Mucosa of descending colon (tissue), 3 donors: ENCODE data around the gene IGSF9B. TPM values are rescaled to one million over a fixed set of nuclear protein-coding genes. Genes with fewer than 3 reads are reported as not detected.

Source experiments
- ATAC-seq: fragments of 200-7000 bp; cut with Tn5 transposase; one replicate; pipeline ENCODE4 v1.9.1; 2020; ENCODE audit warnings: mild to moderate bottlenecking, moderate library complexity
- DNase-seq, 3 donors: peaks; one replicate each; pipeline ENCODE4 v3.0.0-alpha.2; 2020
- H3K36me3 ChIP-seq: fragments of 200-600 bp; one replicate; pipeline ENCODE4 v1.8.0; 2021; ENCODE audit warnings: low read depth, mild to moderate bottlenecking
- H3K4me1 ChIP-seq: fragments of 200-600 bp; one replicate; pipeline ENCODE4 v1.8.0; 2021; ENCODE audit warnings: low read depth, mild to moderate bottlenecking
- H3K4me3 ChIP-seq: fragments of 200-600 bp; one replicate; pipeline ENCODE4 v1.8.0; 2021; ENCODE audit warnings: mild to moderate bottlenecking
- H3K9me3 ChIP-seq: fragments of 200-600 bp; one replicate; pipeline ENCODE4 v1.8.0; 2021; ENCODE audit warnings: mild to moderate bottlenecking
- intact Hi-C, 2 donors: fragments of 100-400 bp; cut with DNase I in 1 of 2; cut with micrococcal nuclease in 1 of 2; formaldehyde crosslinking; loops; one replicate each; pipeline versions ENCODE4 v1.11.0 to v1.11.1; 2022; cut with DNase I, micrococcal nuclease
- total RNA-seq, 3 donors: library from RNA; stranded (reverse); fragmentation: NEBNext Ultra II Directional in 2 of 3; extraction: Animal tissue kit (Norgen Biotek cat#: 25700) in 2 of 3; gene quantifications; one replicate each; pipeline versions ENCODE4 v1.2.1 to v1.2.4, GENCODE V29; 2021 to 2023
- TF ChIP-seq, protein P1 (sequence below): fragments of 200-600 bp; IDR thresholded peaks from one replicate; pipeline ENCODE4 v1.8.0; 2022; ENCODE audit warnings: antibody characterized with exemption, mild to moderate bottlenecking
- donor health status: DM: no; HTN: no; CAD: no; lungs with moderate emphysema.
- donor health status: DM: no; HTN: no; CAD: no.
- donor health status: DM: no; HTN: yes; CAD: no.

IGSF9B gene
- total RNA-seq, 3 donors from 2014 or later, result 5.2 to 42.6 (median 5.8) TPM

DNA sequence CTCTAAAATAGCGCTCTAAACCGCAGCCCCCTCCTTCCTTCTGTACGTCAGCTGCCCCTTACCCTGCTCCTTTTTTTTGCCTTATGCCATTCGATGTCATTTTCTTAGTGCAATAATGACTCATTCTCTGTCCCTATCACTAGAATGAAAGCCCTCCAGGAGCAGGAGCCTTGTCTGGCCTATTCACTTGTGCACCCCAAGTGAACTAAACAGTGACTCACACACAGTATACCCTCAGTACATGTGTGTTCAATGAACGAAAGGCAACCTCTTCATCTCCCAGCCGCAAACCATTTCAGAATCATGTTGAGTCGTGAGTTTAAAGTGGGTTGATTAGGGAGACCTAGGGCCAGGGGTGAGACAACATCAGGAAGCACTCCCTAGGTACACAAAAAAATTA lies 60.7 kb downstream of the IGSF9B start:
- Histone ChIP-seq H3K36me3 (no peaks in the 10 kb centered on the region), H3K4me1 (no peaks in the 10 kb centered on the region), H3K9me3 (no peaks in the 10 kb centered on the region), H3K4me3 (no peak overlapping the region)
- DNase-seq (no peak), ATAC-seq (no peak)
- intact Hi-C loops, result no loop called here
- TF ChIP-seq, protein P1, sequence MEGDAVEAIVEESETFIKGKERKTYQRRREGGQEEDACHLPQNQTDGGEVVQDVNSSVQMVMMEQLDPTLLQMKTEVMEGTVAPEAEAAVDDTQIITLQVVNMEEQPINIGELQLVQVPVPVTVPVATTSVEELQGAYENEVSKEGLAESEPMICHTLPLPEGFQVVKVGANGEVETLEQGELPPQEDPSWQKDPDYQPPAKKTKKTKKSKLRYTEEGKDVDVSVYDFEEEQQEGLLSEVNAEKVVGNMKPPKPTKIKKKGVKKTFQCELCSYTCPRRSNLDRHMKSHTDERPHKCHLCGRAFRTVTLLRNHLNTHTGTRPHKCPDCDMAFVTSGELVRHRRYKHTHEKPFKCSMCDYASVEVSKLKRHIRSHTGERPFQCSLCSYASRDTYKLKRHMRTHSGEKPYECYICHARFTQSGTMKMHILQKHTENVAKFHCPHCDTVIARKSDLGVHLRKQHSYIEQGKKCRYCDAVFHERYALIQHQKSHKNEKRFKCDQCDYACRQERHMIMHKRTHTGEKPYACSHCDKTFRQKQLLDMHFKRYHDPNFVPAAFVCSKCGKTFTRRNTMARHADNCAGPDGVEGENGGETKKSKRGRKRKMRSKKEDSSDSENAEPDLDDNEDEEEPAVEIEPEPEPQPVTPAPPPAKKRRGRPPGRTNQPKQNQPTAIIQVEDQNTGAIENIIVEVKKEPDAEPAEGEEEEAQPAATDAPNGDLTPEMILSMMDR, result no peak

DNA sequence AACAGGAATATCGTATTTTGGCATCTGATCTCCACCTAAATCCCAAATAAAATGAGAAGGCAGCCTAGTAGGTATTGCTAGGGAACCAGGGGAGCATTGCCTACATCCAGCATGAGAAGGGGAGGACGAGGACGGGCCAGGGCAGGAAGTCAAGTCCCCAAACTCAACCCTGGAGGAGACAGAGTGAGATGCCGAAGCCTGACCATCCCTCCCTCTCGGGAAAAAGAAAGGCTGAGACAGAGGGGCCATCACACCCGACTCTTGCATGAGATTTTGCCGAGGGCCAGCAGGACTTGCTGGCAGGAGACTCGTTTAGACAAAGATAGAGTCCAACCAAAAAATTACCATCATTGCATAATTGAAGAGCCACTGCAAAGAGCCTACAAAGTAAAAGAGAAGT lies 61.2 kb downstream of the IGSF9B start:
- intact Hi-C loops, result no loop called here
- ATAC-seq (no peak), DNase-seq (no peak)
- Histone ChIP-seq H3K4me1 (no peaks in the 10 kb centered on the region), H3K36me3 (no peaks in the 10 kb centered on the region), H3K4me3 (no peak overlapping the region), H3K9me3 (no peaks in the 10 kb centered on the region)
- TF ChIP-seq, protein P1, result no peak

DNA sequence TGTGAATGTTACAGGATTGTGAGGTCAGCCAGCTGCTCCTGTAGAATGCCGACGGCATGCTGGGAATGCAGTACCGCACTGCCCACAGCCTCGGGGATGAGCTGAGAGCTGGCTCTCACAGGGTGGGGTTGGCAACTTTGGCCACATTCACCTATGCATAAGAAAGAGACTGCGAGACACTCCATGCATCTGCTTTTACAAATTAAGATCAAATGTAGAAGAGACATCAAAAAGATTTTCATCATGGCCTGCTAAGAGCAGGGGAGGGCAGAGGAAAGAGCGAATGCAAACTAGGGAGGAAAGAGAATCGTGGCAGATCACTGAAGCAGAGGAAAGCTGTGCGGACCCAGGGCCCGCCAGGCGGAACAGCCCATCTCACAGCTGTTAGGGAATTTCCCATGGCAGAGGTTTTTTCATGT lies 61.7 kb downstream of the IGSF9B start:
- ATAC-seq, result no peak
- no peak for DNase-seq
- intact Hi-C loops, result no loop called here

DNA sequence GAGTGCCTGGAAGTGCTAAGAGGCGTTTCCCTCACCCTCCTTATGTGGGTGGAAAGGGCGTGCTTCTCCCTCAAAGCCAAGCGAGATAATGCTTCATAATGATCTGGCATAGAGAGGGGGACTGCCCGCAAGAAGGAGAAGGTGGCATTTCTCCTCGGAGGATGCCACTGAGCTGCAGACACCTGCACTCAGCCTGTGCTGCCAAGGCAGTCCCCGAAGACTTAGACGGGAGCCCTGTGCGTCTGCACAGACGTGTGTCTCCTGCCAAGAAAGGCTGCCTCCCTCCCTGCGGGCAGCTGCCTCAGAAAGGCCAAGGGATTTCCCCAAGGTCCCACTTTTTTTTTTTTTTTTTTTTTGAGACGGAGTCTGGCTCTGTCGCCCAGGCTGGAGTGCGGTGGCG lies 63.4 kb downstream of the IGSF9B start:
- ATAC-seq, result peak; percentile 19

More for the DNA sequence above, 61.7 kb downstream of the IGSF9B start:
- no peak overlapping the region for H3K4me3 ChIP-seq
- TF ChIP-seq, protein P1, result no peak
- no peaks in the 10 kb centered on the region for H3K4me1 ChIP-seq
- H3K36me3 ChIP-seq, result no peaks in the 10 kb centered on the region
- no peaks in the 10 kb centered on the region for H3K9me3 ChIP-seq

DNA sequence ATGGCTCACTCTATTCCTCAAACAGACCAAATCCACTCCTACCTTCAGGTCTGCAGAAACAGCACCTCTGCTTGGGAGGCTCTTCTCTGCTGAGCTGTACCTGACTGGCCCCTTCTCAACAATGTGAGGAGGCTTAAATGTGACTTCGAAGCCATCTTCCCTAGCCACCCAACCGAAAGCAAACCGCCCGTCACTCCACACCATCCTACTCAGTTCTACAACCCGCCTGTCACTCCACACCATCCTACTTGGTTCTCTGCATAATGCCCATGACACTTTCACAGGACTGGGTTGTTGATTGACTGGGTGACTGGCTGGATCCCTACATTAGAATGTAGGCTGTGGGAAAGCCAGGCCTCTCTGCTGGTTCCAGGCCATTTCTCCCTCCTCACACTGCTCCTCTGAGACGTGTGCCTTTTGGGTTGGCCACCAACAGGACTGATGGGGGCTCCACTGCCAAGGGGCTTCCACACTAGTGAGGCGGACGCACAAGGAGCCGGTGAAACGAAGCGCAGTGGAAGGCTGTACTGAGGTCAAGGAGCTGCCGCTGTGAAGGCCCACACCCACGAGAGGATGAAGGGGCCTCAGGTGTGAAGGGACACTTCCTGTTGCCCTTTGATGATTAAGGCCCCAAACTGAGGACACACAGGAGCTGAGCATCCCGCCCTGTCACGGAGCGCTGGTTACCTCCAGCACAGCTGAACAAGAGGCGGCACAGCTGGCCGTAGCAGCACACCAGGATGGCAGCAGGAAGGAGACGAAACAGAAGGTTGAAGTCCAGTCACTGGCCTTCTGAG lies 64.0 kb downstream of the IGSF9B start:
- intact Hi-C loops, result no loop called here
- TF ChIP-seq, protein P1, result no peak
- no peak for DNase-seq

More for the DNA sequence above, 63.4 kb downstream of the IGSF9B start:
- intact Hi-C loops, result no loop called here
- Histone ChIP-seq H3K36me3 (no peaks in the 10 kb centered on the region), H3K9me3 (no peaks in the 10 kb centered on the region), H3K4me1 (no peaks in the 10 kb centered on the region), H3K4me3 (no peak overlapping the region)
- TF ChIP-seq, protein P1, result no peak
- DNase-seq, result no peak

More for the DNA sequence above, 64.0 kb downstream of the IGSF9B start:
- Histone ChIP-seq H3K4me1 (no peaks in the 10 kb centered on the region), H3K36me3 (no peaks in the 10 kb centered on the region), H3K9me3 (no peaks in the 10 kb centered on the region), H3K4me3 (no peak overlapping the region)
- ATAC-seq, result no peak
